Measurements from ENCODE around the gene NTSR1. TPM values are rescaled to one million over a fixed set of nuclear protein-coding genes. Genes with fewer than 3 reads are reported as not detected.
A peak's percentile ranks its signal among the peaks of the same experiment; 100 is the strongest.

NTSR1 gene
- total RNA-seq: not detected
- polyA plus RNA-seq: not detected

DNA sequence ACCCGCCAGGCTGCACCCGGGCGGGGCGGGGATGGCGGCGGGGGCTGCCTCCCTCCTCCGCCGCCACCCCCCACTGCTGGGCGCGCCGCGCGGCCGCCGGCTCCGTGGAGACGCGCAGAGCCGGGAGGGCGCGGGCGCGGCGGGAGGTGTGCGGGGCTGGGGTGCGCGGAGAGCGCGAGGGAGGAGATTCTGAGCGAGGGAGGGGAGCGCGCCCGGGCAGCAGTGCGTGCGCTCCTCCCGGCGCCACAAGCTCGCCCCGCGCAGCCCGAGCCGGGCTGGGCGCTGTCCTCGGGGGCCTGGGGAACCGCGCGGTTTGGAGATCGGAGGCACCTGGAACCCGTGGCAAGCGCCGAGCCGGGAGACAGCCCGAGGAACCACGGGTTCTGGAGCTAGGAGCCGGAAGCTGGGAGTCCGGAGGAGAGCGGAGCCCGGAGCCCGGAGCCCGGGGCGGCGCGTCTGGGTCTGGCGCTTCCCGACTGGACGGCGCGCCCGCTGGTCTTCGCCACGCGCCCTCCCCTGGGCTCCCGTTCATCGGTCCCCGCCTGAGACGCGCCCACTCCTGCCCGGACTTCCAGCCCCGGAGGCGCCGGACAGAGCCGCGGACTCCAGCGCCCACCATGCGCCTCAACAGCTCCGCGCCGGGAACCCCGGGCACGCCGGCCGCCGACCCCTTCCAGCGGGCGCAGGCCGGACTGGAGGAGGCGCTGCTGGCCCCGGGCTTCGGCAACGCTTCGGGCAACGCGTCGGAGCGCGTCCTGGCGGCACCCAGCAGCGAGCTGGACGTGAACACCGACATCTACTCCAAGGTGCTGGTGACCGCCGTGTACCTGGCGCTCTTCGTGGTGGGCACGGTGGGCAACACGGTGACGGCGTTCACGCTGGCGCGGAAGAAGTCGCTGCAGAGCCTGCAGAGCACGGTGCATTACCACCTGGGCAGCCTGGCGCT, at the start of gene NTSR1:
Gene NTSR1, plus strand, starts transcription at position 246 of the 946 bp plus-strand sequence. Its CDS starts 372 bp downstream, at position 618.
- no peak for DNase-seq
- CTCF ChIA-PET: interaction anchor here (1.3 kb wide), 1 partner anchor 7 kb away, joined by 3 read pairs; no protein-coding TSS in a partner anchor
- H3K27ac Mint-ChIP-seq: no peak within 1 kb of the TSS
- POLR2A ChIA-PET: interaction anchor here (1.4 kb wide), 1 partner anchor 106 kb away, joined by 3 read pairs; no protein-coding TSS in a partner anchor
- Histone ChIP-seq H3K27me3 (ENCODE audit: insufficient read depth, low read length, poor library complexity, severe bottlenecking) (peaks cover 8% of the 10 kb centered on the region), H3K4me3 (ENCODE audit: low read length) (no peak within 1 kb of the TSS), H3K4me1 (ENCODE audit: insufficient read depth, low read length) (peaks cover 5% of the 10 kb centered on the region), H3K36me3 (ENCODE audit: insufficient read depth, low read length) (no peaks in the 10 kb centered on the region), H3K9me3 (ENCODE audit: low read length) (no peaks in the 10 kb centered on the region), H3K27ac (ENCODE audit: low read depth, low read length) (no peak within 1 kb of the TSS)
- H3K4me1 Mint-ChIP-seq: peaks cover 0 to 16% (median 4%) of the 10 kb centered on the region in 3 donors
- H3K36me3 Mint-ChIP-seq: no peaks in the 10 kb centered on the region
- H3K9me3 Mint-ChIP-seq: no peaks in the 10 kb centered on the region
- H3K27me3 Mint-ChIP-seq: peaks cover 18 to 24% of the 10 kb centered on the region in 2 donors
- peak within 1 kb of the TSS in 6 of 7 donors; percentile 23 to 52 (median 46) for H3K4me3 Mint-ChIP-seq

DNA sequence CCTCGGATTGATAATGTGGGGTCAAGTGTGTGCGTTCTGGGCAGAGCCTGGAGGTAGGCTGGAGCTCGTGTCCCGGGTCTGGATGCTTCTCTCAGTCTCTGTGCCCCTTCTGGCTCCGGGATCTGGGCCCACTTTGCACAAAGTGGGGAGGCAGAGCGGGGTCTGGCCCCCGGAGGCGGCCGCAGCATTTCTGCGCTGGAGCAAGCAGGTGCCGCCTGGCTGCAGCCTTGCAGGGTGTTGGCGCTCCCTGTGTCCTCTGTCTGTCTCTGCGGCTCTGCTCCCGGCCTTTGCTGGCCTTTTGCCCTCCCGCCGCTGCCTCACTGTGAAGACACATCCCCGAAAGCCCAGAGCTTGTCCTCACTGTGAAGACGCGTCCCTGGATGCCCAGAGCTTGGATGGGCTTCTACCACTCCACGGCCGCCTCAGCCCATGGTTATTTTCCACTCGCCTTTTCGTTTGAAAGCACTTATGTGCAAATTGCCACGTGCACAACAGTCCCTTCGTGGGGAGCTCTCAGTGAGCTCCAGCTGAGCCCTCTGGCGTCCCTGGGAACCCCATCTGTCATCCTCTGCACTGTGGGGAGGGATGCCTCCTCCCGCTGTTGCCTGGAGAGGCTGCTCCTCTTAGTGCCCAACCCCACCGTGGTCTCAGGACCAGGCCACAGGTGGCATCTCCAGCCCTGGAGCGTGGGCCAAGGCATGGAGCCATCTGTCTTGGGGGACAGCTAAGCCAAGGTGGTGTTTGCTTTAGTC, 49.0 kb upstream of the NTSR1 start:
- ChIA-PET CTCF (interaction anchor here (1.1 kb wide), 1 partner anchor 149 kb away, joined by 5 read pairs; no protein-coding TSS in a partner anchor), POLR2A (no interaction called here)
- Mint-ChIP-seq H3K36me3 (no peaks in the 10 kb centered on the region), H3K4me3 (no peak overlapping the region), H3K4me1 (no peaks in the 10 kb centered on the region), H3K27me3 (no peaks in the 10 kb centered on the region), H3K9me3 (no peaks in the 10 kb centered on the region), H3K27ac (no peak overlapping the region)
- Histone ChIP-seq H3K36me3 (ENCODE audit: insufficient read depth, low read length) (no peaks in the 10 kb centered on the region), H3K27ac (ENCODE audit: low read depth, low read length) (no peak overlapping the region), H3K4me1 (ENCODE audit: insufficient read depth, low read length) (no peaks in the 10 kb centered on the region), H3K4me3 (ENCODE audit: low read length) (no peak overlapping the region), H3K9me3 (ENCODE audit: low read length) (no peaks in the 10 kb centered on the region), H3K27me3 (ENCODE audit: insufficient read depth, low read length, poor library complexity, severe bottlenecking) (no peaks in the 10 kb centered on the region)
- no peak for DNase-seq

DNA sequence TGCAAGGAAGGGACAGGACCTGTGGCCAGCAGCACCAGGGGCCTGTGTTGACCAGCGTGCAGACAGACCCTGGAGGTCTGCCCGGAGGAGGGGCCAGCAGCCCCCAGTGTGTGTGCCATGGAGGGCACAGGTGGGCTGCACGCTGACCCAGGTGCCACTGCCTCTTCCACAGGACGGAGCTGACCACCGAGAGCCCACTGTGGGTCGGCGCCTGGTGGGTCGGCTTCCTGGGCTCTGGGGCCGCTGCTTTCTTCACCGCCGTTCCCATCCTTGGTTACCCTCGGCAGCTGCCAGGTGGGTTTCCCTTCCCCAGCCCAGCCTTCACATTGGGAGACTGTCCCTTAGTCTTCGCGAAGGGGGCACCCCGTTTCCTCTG, 48.4 kb upstream of the NTSR1 start:
- Histone ChIP-seq H3K4me1 (ENCODE audit: insufficient read depth, low read length) (no peaks in the 10 kb centered on the region), H3K4me3 (ENCODE audit: low read length) (no peak overlapping the region), H3K27ac (ENCODE audit: low read depth, low read length) (no peak overlapping the region), H3K27me3 (ENCODE audit: insufficient read depth, low read length, poor library complexity, severe bottlenecking) (no peaks in the 10 kb centered on the region), H3K9me3 (ENCODE audit: low read length) (no peaks in the 10 kb centered on the region), H3K36me3 (ENCODE audit: insufficient read depth, low read length) (no peaks in the 10 kb centered on the region)
- H3K27me3 Mint-ChIP-seq: no peaks in the 10 kb centered on the region
- H3K9me3 Mint-ChIP-seq: no peaks in the 10 kb centered on the region
- H3K27ac Mint-ChIP-seq: no peak overlapping the region
- CTCF ChIA-PET: no interaction called here
- no peaks in the 10 kb centered on the region for H3K4me1 Mint-ChIP-seq
- H3K4me3 Mint-ChIP-seq: no peak overlapping the region
- no peak for DNase-seq
- H3K36me3 Mint-ChIP-seq: no peaks in the 10 kb centered on the region
- POLR2A ChIA-PET: no interaction called here

DNA sequence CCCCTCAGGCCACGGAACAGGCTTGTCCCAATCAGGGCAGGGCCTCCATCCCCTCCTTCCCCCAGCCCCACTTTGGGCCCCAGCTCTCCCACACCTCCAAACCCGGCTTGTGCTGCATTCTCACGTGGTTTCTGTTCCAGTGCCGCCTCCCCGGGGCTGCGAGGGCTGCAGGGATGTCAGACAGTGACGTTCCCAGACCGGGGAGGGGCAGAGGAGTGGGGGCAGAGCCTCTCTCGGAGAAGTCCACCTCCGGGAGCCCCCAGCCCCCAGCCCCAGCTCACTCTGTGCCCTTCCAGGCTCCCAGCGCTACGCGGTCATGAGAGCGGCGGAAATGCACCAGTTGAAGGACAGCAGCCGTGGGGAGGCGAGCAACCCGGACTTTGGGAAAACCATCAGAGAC, 47.9 kb upstream of the NTSR1 start:
- Histone ChIP-seq H3K36me3 (ENCODE audit: insufficient read depth, low read length) (no peaks in the 10 kb centered on the region), H3K27me3 (ENCODE audit: insufficient read depth, low read length, poor library complexity, severe bottlenecking) (no peaks in the 10 kb centered on the region), H3K27ac (ENCODE audit: low read depth, low read length) (no peak overlapping the region), H3K9me3 (ENCODE audit: low read length) (no peaks in the 10 kb centered on the region), H3K4me3 (ENCODE audit: low read length) (no peak overlapping the region), H3K4me1 (ENCODE audit: insufficient read depth, low read length) (no peaks in the 10 kb centered on the region)
- no peak for DNase-seq
- CTCF ChIA-PET: no interaction called here
- H3K36me3 Mint-ChIP-seq: no peaks in the 10 kb centered on the region
- no peaks in the 10 kb centered on the region for H3K9me3 Mint-ChIP-seq
- no peaks in the 10 kb centered on the region for H3K27me3 Mint-ChIP-seq
- POLR2A ChIA-PET: no interaction called here
- peak overlapping the region in 1 of 8 donors; percentile 88 for H3K27ac Mint-ChIP-seq
- no peaks in the 10 kb centered on the region for H3K4me1 Mint-ChIP-seq
- no peak overlapping the region for H3K4me3 Mint-ChIP-seq

DNA sequence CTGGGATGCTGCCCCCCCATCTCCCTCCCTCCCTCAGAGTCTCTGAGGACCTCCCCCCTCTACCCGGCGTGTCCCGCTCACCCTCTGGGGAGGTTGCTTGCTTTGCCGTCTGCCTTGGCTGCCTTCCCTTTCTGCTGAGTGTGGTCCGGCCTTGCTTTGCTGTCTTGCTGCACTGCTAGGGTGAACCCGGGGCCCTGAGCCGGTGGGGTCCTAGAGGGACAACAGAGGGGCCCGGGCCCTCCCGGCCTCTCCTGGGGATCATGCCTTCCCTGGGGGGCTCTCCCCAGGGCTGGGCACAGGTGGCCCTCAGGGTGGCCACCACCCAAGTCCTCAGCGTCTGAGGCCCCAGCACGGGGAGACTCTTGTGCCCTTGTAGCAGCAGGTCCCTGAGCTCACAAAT, 47.0 kb upstream of the NTSR1 start:
- no peaks in the 10 kb centered on the region for H3K9me3 ChIP-seq (ENCODE audit: low read length)
- POLR2A ChIA-PET: no interaction called here
- no peaks in the 10 kb centered on the region for H3K27me3 Mint-ChIP-seq
- no peaks in the 10 kb centered on the region for H3K27me3 ChIP-seq (ENCODE audit: insufficient read depth, low read length, poor library complexity, severe bottlenecking)
- no peak for DNase-seq
- CTCF ChIA-PET: no interaction called here
- H3K27ac ChIP-seq (ENCODE audit: low read depth, low read length): no peak overlapping the region
- no peaks in the 10 kb centered on the region for H3K4me1 ChIP-seq (ENCODE audit: insufficient read depth, low read length)
- no peaks in the 10 kb centered on the region for H3K4me1 Mint-ChIP-seq
- no peak overlapping the region for H3K4me3 Mint-ChIP-seq
- no peaks in the 10 kb centered on the region for H3K36me3 Mint-ChIP-seq
- H3K9me3 Mint-ChIP-seq: no peaks in the 10 kb centered on the region
- H3K27ac Mint-ChIP-seq: no peak overlapping the region
- H3K4me3 ChIP-seq (ENCODE audit: low read length): no peak overlapping the region
- H3K36me3 ChIP-seq (ENCODE audit: insufficient read depth, low read length): no peaks in the 10 kb centered on the region

DNA sequence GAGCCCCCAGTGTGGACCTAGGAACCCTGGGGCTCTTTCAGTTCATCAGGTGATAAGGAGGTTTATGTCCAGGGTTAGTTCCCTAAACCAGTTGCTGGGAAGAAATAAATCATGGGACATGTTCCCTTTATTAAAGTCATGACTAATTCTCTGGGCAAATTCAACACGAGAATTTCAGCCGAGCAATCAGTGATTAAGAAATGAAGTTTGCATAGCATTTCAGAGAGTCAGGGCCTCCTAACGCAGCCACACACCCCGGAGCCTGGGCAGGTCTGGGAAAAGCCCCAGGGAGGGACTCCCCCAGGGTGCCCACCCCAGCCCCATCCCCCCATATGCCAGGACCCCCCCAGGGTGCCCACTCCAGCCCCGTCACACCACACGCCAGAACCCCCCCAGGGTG, 46.2 kb upstream of the NTSR1 start:
- H3K4me3 ChIP-seq (ENCODE audit: low read length): no peak overlapping the region
- no peaks in the 10 kb centered on the region for H3K36me3 ChIP-seq (ENCODE audit: insufficient read depth, low read length)
- no peak for DNase-seq
- no peaks in the 10 kb centered on the region for H3K27me3 ChIP-seq (ENCODE audit: insufficient read depth, low read length, poor library complexity, severe bottlenecking)
- no peaks in the 10 kb centered on the region for H3K9me3 ChIP-seq (ENCODE audit: low read length)
- POLR2A ChIA-PET: no interaction called here
- Mint-ChIP-seq H3K4me3 (no peak overlapping the region), H3K4me1 (no peaks in the 10 kb centered on the region), H3K36me3 (no peaks in the 10 kb centered on the region), H3K27me3 (no peaks in the 10 kb centered on the region), H3K27ac (no peak overlapping the region), H3K9me3 (no peaks in the 10 kb centered on the region)
- H3K4me1 ChIP-seq (ENCODE audit: insufficient read depth, low read length): no peaks in the 10 kb centered on the region
- CTCF ChIA-PET: no interaction called here
- H3K27ac ChIP-seq (ENCODE audit: low read depth, low read length): no peak overlapping the region

DNA sequence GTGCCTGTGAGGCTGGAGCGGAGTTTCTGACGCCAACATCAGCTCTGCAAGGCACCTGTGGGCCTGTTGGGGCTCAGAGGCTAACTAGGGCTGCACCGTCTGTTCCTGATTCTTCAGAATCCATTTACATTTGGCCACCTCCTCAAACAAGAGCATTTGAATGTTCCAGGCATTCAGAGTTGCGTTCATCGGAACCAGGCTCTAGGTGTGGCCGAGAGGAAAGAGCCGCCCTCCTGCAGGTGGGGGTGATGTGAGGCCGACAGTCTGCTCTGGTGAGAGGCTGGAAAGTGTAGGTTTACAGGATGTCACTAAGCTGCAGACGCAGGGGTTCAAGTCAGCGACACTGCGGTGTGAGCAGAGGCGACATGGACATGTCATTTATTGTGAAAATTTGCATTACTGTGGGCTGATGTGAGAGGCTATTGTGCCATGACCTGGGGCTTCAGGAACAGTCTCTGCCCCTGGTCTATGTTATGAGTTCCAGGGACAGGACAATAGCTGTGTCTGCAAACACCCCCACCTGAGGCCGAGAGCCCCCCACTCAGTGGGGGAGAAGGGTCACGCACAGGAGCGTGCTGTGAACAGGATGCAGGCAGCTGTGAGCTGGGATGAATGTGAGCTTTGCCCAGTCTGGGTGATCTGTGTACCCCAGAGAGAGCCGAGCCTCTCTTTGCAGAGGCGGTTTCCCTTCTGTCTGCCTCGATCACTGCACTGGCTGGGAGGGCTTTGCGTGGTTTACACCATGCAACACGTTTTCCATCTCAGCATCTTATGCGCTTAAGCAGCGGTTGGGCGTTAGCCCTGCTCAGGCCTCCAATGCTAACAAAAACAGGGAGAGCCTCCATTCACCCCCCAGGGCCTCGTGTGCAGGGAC, 45.3 kb upstream of the NTSR1 start:
- Histone ChIP-seq H3K4me1 (ENCODE audit: insufficient read depth, low read length) (no peaks in the 10 kb centered on the region), H3K9me3 (ENCODE audit: low read length) (no peaks in the 10 kb centered on the region), H3K36me3 (ENCODE audit: insufficient read depth, low read length) (no peaks in the 10 kb centered on the region), H3K4me3 (ENCODE audit: low read length) (no peak overlapping the region), H3K27ac (ENCODE audit: low read depth, low read length) (no peak overlapping the region), H3K27me3 (ENCODE audit: insufficient read depth, low read length, poor library complexity, severe bottlenecking) (no peaks in the 10 kb centered on the region)
- CTCF ChIA-PET: no interaction called here
- no peaks in the 10 kb centered on the region for H3K9me3 Mint-ChIP-seq
- H3K27me3 Mint-ChIP-seq: no peaks in the 10 kb centered on the region
- H3K4me1 Mint-ChIP-seq: no peaks in the 10 kb centered on the region
- no peaks in the 10 kb centered on the region for H3K36me3 Mint-ChIP-seq
- POLR2A ChIA-PET: no interaction called here
- peak overlapping the region in 1 of 8 donors; percentile 17 for H3K27ac Mint-ChIP-seq
- no peak overlapping the region for H3K4me3 Mint-ChIP-seq
- no peak for DNase-seq
